Loucy (cell line): ENCODE results near the gene PKD1.

ENCODE experiments used
- H2AFZ ChIP-seq: fragments of 200-600 bp; sonication (generic); 2 replicates; pipeline ENCODE4 v1.6.0; 2016; ENCODE audit warnings: antibody characterized with exemption, mild to moderate bottlenecking, low read length, moderate library complexity
- H3F3A ChIP-seq: fragments of 200-600 bp; 2 replicates; pipeline ENCODE4 v1.6.0; 2016; ENCODE audit warnings: antibody characterized with exemption, low read depth, mild to moderate bottlenecking
- H3K27me3 ChIP-seq: fragments of 200-600 bp; sonication (generic); 2 replicates; pipeline ENCODE4 v1.6.1; 2014; ENCODE audit warnings: low read length, mild to moderate bottlenecking; ENCODE audit not compliant: insufficient read depth, poor library complexity, severe bottlenecking
- H3K36me3 ChIP-seq: fragments of 200-600 bp; sonication (generic); 2 replicates; pipeline ENCODE4 v1.6.1; 2016; ENCODE audit warnings: low read length; ENCODE audit not compliant: insufficient read depth
- H3K4me1 ChIP-seq: fragments of 200-600 bp; sonication (generic); 2 replicates; pipeline ENCODE4 v1.5.1; 2014; ENCODE audit warnings: low read length, mild to moderate bottlenecking; ENCODE audit not compliant: insufficient read depth, poor library complexity, severe bottlenecking
- H3K4me2 ChIP-seq: fragments of 200-600 bp; sonication (generic); 2 replicates; pipeline ENCODE4 v1.6.0; 2014; ENCODE audit warnings: antibody characterized with exemption, low read length, low read depth, mild to moderate bottlenecking; ENCODE audit not compliant: poor library complexity, severe bottlenecking
- H3K4me3 ChIP-seq: fragments of 200-600 bp; sonication (generic); 2 replicates; pipeline ENCODE4 v1.5.1; 2014; ENCODE audit warnings: low read length, mild to moderate bottlenecking, mixed read lengths; ENCODE audit not compliant: poor library complexity, severe bottlenecking
- H3K79me2 ChIP-seq: fragments of 200-600 bp; sonication (generic); 2 replicates; pipeline ENCODE4 v1.6.1; 2014; ENCODE audit warnings: low read length; ENCODE audit not compliant: insufficient read depth
- H3K9ac ChIP-seq: fragments of 200-600 bp; sonication (generic); 2 replicates; pipeline ENCODE4 v1.6.0; 2014; ENCODE audit warnings: mild to moderate bottlenecking, low read depth, low read length, moderate library complexity; ENCODE audit not compliant: poor library complexity, severe bottlenecking
- H3K9me2 ChIP-seq: fragments of 200-600 bp; sonication (generic); replicated peaks from 2 replicates; pipeline ENCODE4 v1.6.1; 2016; ENCODE audit warnings: low read depth, low read length, mixed read lengths
- H3K9me3 ChIP-seq: fragments of 200-600 bp; sonication (generic); 2 replicates; pipeline ENCODE4 v1.6.1; 2014; ENCODE audit warnings: mild to moderate bottlenecking, antibody characterized with exemption, low read length, low read depth; ENCODE audit not compliant: insufficient read depth
- H4K20me1 ChIP-seq: fragments of 200-600 bp; sonication (generic); 2 replicates; pipeline ENCODE4 v1.6.0; 2014; ENCODE audit warnings: antibody characterized with exemption, low read length, mild to moderate bottlenecking; ENCODE audit not compliant: insufficient read depth, poor library complexity, severe bottlenecking
- EZH2phosphoT487 ChIP-seq: fragments of 200-600 bp; IDR thresholded peaks from 2 replicates; pipeline ENCODE4 v1.6.1; 2018; ENCODE audit warnings: antibody characterized with exemption, mild to moderate bottlenecking, moderate library complexity, borderline replicate concordance
- TF ChIP-seq, protein P1 (sequence below): fragments of 200-600 bp; sonication (generic); conservative IDR thresholded peaks from 2 replicates; pipeline ENCODE4 v1.5.1; 2014; ENCODE audit warnings: mild to moderate bottlenecking, antibody characterized with exemption, low read length

PKD1 gene

GRCh38 chr16:2086812-2087747 is 48.6 kb downstream of the PKD1 start:
- H3K79me2 ChIP-seq: no peaks in the 10 kb centered on the region
- no peaks in the 10 kb centered on the region for H3K9me2 ChIP-seq
- H3K36me3 ChIP-seq: no peaks in the 10 kb centered on the region
- H3K9ac ChIP-seq: no peak overlapping the region
- H3K4me3 ChIP-seq: no peak overlapping the region
- H3K27me3 ChIP-seq: no peaks in the 10 kb centered on the region
- H4K20me1 ChIP-seq: no peaks in the 10 kb centered on the region
- no peaks in the 10 kb centered on the region for H3F3A ChIP-seq
- H3K9me3 ChIP-seq: no peaks in the 10 kb centered on the region
- H3K4me2 ChIP-seq: no peak overlapping the region
- TF ChIP-seq EZH2phosphoT487: no peak
- TF ChIP-seq, protein P1, sequence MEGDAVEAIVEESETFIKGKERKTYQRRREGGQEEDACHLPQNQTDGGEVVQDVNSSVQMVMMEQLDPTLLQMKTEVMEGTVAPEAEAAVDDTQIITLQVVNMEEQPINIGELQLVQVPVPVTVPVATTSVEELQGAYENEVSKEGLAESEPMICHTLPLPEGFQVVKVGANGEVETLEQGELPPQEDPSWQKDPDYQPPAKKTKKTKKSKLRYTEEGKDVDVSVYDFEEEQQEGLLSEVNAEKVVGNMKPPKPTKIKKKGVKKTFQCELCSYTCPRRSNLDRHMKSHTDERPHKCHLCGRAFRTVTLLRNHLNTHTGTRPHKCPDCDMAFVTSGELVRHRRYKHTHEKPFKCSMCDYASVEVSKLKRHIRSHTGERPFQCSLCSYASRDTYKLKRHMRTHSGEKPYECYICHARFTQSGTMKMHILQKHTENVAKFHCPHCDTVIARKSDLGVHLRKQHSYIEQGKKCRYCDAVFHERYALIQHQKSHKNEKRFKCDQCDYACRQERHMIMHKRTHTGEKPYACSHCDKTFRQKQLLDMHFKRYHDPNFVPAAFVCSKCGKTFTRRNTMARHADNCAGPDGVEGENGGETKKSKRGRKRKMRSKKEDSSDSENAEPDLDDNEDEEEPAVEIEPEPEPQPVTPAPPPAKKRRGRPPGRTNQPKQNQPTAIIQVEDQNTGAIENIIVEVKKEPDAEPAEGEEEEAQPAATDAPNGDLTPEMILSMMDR: no peak
- H3K4me1 ChIP-seq: no peaks in the 10 kb centered on the region
- H2AFZ ChIP-seq: no peak overlapping the region

GRCh38 chr16:2086106-2086742 is 49.5 kb downstream of the PKD1 start:
- H2AFZ ChIP-seq: no peak overlapping the region
- no peaks in the 10 kb centered on the region for H3K27me3 ChIP-seq
- no peaks in the 10 kb centered on the region for H3K36me3 ChIP-seq
- no peaks in the 10 kb centered on the region for H3F3A ChIP-seq
- no peak overlapping the region for H3K9ac ChIP-seq
- no peaks in the 10 kb centered on the region for H3K79me2 ChIP-seq
- no peak overlapping the region for H3K4me3 ChIP-seq
- H4K20me1 ChIP-seq: no peaks in the 10 kb centered on the region
- TF ChIP-seq, protein P1: no peak
- TF ChIP-seq EZH2phosphoT487: no peak
- H3K4me2 ChIP-seq: no peak overlapping the region
- H3K9me2 ChIP-seq: no peaks in the 10 kb centered on the region
- no peaks in the 10 kb centered on the region for H3K9me3 ChIP-seq
- H3K4me1 ChIP-seq: no peaks in the 10 kb centered on the region

GRCh38 chr16:2085669-2086068 is 50.0 kb downstream of the PKD1 start:
- H3K4me3 ChIP-seq: no peak overlapping the region
- no peak for TF ChIP-seq EZH2phosphoT487
- TF ChIP-seq, protein P1: no peak
- no peaks in the 10 kb centered on the region for H4K20me1 ChIP-seq

More at GRCh38 chr16:2085669-2086068, 50.0 kb downstream of the PKD1 start:
- no peaks in the 10 kb centered on the region for H3K9me3 ChIP-seq
- no peaks in the 10 kb centered on the region for H3K79me2 ChIP-seq
- H3F3A ChIP-seq: no peaks in the 10 kb centered on the region
- H3K36me3 ChIP-seq: no peaks in the 10 kb centered on the region
- no peaks in the 10 kb centered on the region for H3K27me3 ChIP-seq
- H3K9me2 ChIP-seq: no peaks in the 10 kb centered on the region
- H3K4me1 ChIP-seq: no peaks in the 10 kb centered on the region
- no peak overlapping the region for H2AFZ ChIP-seq
- no peak overlapping the region for H3K4me2 ChIP-seq
- H3K9ac ChIP-seq: no peak overlapping the region
